Gastroesophageal sphincter (tissue), 3 donors: ENCODE measurements around the gene VEZF1.
A peak's percentile ranks its signal among the peaks of the same experiment; 100 is the strongest.

Experiments used
- CTCF ChIP-seq, 4 experiments: fragments of 200-600 bp in 2 of 4; fragments of 450-650 bp in 2 of 4; sonication (generic) in 1 of 4; IDR thresholded peaks; one replicate each; pipeline ENCODE4 v1.5.1; 2017 to 2019; ENCODE audit warnings: antibody characterized with exemption in 4 of 4, mild to moderate bottlenecking in 2 of 4, moderate library complexity in 2 of 4
- POLR2AphosphoS5 ChIP-seq: sonication (generic); formaldehyde crosslinking; IDR thresholded peaks from one replicate; pipeline ENCODE4 v1.6.1; 2017; ENCODE audit warnings: antibody characterized with exemption

GRCh38 chr17:57954397-57955182, 33.5 kb downstream of the VEZF1 start:
- peak in 1 of 4 experiments; percentile 5 for TF ChIP-seq CTCF (IDR thresholded peaks at IDR 0.05)
- peak; percentile 79 for TF ChIP-seq POLR2AphosphoS5
